ENCODE results near the gene CHST8.

DNA sequence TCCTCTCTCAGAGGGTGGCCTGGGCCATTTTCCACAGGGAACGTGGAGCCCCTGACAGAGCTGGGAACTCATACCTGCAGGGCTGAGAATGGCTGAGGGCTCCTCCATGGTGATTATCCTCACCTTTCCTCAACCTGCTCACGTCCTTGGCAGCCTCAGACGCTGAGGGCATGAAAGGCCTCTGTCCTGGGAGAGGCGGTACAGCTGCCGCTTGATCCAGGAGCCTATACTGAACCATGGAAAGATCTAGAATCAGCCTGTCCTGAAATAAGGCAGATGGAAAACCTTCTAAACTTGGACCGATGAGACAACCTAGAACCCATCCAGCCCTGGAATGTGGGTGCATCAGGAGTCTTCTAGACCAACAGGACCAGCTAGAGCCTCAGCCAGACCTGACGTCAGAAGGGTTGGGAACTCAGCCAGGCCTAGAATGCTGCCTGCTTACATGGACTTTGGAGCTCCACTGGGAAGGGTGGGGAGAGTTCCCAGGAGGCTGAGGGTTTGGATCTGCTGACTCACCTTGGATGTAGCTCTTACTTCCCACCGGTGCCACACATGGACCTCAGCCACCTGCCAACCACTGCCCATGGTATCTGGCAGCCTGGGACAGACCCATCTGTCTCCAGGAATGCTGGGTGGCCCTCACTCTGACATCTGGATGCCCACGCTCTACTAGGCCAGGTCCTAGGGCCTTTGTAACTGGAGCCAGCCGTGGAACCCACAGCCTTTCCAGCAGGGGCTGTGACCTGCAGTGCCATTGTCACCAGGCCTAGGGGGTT, 182.5 kb downstream of the CHST8 start:
- TF ChIP-seq, protein P1, sequence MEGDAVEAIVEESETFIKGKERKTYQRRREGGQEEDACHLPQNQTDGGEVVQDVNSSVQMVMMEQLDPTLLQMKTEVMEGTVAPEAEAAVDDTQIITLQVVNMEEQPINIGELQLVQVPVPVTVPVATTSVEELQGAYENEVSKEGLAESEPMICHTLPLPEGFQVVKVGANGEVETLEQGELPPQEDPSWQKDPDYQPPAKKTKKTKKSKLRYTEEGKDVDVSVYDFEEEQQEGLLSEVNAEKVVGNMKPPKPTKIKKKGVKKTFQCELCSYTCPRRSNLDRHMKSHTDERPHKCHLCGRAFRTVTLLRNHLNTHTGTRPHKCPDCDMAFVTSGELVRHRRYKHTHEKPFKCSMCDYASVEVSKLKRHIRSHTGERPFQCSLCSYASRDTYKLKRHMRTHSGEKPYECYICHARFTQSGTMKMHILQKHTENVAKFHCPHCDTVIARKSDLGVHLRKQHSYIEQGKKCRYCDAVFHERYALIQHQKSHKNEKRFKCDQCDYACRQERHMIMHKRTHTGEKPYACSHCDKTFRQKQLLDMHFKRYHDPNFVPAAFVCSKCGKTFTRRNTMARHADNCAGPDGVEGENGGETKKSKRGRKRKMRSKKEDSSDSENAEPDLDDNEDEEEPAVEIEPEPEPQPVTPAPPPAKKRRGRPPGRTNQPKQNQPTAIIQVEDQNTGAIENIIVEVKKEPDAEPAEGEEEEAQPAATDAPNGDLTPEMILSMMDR (IDR thresholded peaks at IDR 0.05; ENCODE audit: insufficient read depth, low read length): no peak
- TF ChIP-seq REST (IDR thresholded peaks at IDR 0.05; ENCODE audit: insufficient replicate concordance, low read depth): no peak

All from HL-60 (cell line).